SK-N-SH treated with all-trans-retinoic acid at 6 μM for 48 hours (cell line): ENCODE data around the gene PLS3.

ENCODE experiments used
- GLIS3 ChIP-seq: fragments of 250-450 bp; sonication (Bioruptor Pico); IDR thresholded peaks from 2 replicates; pipeline ENCODE4 v1.5.0; 2020; ENCODE audit warnings: mild to moderate bottlenecking, moderate library complexity
- PATZ1 ChIP-seq: fragments of 250-450 bp; sonication (Bioruptor Pico); IDR thresholded peaks from 2 replicates; pipeline ENCODE4 v1.8.0; 2020; ENCODE audit warnings: mild to moderate bottlenecking, moderate library complexity, borderline replicate concordance
- PPARA ChIP-seq: fragments of 250-450 bp; sonication (Bioruptor Pico); IDR thresholded peaks from 2 replicates; pipeline ENCODE4 v1.5.0; 2020; ENCODE audit warnings: mild to moderate bottlenecking, borderline replicate concordance
- RARB ChIP-seq: fragments of 250-450 bp; sonication (Bioruptor Pico); IDR thresholded peaks from 2 replicates; pipeline ENCODE4 v1.8.0; 2021; ENCODE audit warnings: mild to moderate bottlenecking, moderate library complexity
- ZC3H10 ChIP-seq: fragments of 250-450 bp; sonication (Bioruptor Pico); IDR thresholded peaks from 2 replicates; pipeline ENCODE4 v1.5.1; 2021; ENCODE audit warnings: mild to moderate bottlenecking, moderate library complexity
- ZFP30 ChIP-seq: fragments of 450-650 bp; formaldehyde crosslinking; IDR thresholded peaks from 2 replicates; pipeline ENCODE4 v1.5.0; 2022; ENCODE audit warnings: mild to moderate bottlenecking, moderate library complexity
- ZNF8 ChIP-seq: fragments of 450-650 bp; formaldehyde crosslinking; IDR thresholded peaks from 2 replicates; pipeline ENCODE4 v1.5.0; 2020; ENCODE audit warnings: mild to moderate bottlenecking, moderate library complexity
- TF ChIP-seq, protein P1 (sequence below): fragments of 250-450 bp; sonication (Bioruptor Pico); IDR thresholded peaks from 2 replicates; pipeline ENCODE4 v1.8.0; 2021; ENCODE audit warnings: low read depth, mild to moderate bottlenecking, moderate library complexity, borderline replicate concordance

DNA sequence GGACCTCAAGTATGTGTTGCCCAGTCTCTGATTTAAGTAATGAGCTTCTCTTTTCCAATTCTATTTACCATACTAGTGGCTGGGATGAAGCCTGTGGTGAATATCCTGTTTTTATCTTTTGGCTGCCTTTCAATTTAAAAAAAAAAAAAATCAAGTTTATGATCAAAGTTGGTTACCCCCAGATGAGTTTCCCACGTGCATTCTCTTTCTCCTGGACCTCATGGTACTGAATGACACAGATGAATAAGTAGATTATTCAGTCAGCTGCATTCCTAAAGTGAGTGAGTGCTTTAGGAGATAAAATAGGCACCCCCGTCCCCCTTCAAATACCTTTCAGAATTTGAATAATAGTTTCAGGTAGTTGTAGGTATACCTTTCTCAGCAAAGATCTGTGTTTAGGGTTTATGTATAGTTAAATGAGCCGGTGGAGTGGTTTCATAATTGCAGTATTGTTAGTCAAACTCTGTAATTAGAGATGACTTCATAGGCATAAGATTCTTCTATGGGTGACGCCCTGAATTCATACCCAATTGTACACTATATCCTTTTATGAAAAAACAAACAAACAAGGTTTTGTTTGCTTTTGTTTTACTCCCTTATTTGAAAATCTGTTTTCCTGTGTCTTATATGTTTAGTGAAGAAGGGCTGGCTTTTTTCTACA lies 41.9 kb downstream of the PLS3 start:
- TF ChIP-seq PPARA (CRISPR knock-in tag) = no peak
- no peak for TF ChIP-seq ZNF8 (CRISPR knock-in tag)
- TF ChIP-seq, protein P1, sequence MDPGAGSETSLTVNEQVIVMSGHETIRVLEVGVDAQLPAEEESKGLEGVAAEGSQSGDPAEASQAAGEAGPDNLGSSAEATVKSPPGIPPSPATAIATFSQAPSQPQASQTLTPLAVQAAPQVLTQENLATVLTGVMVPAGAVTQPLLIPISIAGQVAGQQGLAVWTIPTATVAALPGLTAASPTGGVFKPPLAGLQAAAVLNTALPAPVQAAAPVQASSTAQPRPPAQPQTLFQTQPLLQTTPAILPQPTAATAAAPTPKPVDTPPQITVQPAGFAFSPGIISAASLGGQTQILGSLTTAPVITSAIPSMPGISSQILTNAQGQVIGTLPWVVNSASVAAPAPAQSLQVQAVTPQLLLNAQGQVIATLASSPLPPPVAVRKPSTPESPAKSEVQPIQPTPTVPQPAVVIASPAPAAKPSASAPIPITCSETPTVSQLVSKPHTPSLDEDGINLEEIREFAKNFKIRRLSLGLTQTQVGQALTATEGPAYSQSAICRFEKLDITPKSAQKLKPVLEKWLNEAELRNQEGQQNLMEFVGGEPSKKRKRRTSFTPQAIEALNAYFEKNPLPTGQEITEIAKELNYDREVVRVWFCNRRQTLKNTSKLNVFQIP = no peak
- no peak for TF ChIP-seq ZC3H10 (CRISPR knock-in tag)
- TF ChIP-seq GLIS3 (CRISPR knock-in tag) = no peak
- no peak for TF ChIP-seq PATZ1 (CRISPR knock-in tag)
- no peak for TF ChIP-seq RARB
- no peak for TF ChIP-seq ZFP30 (CRISPR knock-in tag)
